GM21723 (cell line): ENCODE measurements around the gene HBA1.
"Not testable (repeated sequence)": the region's sequence is repeated elsewhere in the genome, so short reads cannot be mapped to it uniquely, and the experiment has no call there.

Source experiments
- ATAC-seq: cut with Tn5 transposase; IDR thresholded peaks from one replicate; pipeline ENCODE4 v1.9.1; 2021; ENCODE audit warnings: mild to moderate bottlenecking, moderate library complexity; ENCODE audit not compliant: unreplicated experiment

HBA1 gene

DNA sequence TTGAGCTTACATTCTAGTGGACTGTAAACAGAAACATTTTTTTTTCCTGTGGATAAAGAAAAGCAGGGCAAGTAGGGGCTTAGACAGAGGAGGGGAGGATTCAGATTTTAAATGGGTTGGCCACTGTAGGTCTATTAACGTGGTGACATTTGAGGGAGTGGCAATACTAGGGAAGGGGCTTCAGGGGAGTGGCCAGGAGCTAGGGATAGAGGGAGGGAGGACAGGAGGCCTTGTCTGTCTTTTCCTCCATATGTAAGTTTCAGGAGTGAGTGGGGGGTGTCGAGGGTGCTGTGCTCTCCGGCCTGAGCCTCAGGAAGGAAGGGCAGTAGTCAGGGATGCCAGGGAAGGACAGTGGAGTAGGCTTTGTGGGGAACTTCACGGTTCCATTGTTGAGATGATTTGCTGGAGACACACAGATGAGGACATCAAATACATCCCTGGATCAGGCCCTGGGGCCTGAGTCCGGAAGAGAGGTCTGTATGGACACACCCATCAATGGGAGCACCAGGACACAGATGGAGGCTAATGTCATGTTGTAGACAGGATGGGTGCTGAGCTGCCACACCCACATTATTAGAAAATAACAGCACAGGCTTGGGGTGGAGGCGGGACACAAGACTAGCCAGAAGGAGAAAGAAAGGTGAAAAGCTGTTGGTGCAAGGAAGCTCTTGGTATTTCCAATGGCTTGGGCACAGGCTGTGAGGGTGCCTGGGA lies 17.2 kb upstream of the HBA1 start:
- no peak for ATAC-seq

GRCh38 chr16:160242-160641 lies 16.2 kb upstream of the HBA1 start:
- ATAC-seq: not testable (repeated sequence)

- no peak for ATAC-seq
Observed at GRCh38 chr16:160691-161190, 15.7 kb upstream of the HBA1 start.

- ATAC-seq: no peak
Observed at GRCh38 chr16:162271-162991, 14.0 kb upstream of the HBA1 start.

DNA sequence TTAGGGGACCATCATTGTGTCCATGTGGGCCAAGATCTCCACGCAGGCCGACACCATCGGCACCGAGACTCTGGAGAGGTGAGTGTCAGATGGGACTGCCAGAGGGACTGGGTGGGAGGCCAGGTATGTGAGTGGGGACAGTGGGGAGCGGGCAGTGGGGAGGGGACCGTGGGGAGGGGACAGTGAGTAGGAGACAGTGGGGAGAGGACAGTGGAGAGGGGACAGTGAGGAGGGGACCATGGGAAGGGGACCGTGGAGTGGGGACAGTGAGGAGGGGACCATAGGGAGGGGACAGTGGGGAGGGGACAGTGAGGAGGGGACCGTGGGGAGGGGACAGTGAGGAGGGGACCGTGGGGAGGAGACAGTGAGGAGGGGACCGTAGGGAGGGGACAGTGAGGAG lies 13.3 kb upstream of the HBA1 start:
- ATAC-seq: not testable (repeated sequence)

- ATAC-seq: not testable (repeated sequence)
Observed at GRCh38 chr16:163696-164095, 12.8 kb upstream of the HBA1 start.

DNA sequence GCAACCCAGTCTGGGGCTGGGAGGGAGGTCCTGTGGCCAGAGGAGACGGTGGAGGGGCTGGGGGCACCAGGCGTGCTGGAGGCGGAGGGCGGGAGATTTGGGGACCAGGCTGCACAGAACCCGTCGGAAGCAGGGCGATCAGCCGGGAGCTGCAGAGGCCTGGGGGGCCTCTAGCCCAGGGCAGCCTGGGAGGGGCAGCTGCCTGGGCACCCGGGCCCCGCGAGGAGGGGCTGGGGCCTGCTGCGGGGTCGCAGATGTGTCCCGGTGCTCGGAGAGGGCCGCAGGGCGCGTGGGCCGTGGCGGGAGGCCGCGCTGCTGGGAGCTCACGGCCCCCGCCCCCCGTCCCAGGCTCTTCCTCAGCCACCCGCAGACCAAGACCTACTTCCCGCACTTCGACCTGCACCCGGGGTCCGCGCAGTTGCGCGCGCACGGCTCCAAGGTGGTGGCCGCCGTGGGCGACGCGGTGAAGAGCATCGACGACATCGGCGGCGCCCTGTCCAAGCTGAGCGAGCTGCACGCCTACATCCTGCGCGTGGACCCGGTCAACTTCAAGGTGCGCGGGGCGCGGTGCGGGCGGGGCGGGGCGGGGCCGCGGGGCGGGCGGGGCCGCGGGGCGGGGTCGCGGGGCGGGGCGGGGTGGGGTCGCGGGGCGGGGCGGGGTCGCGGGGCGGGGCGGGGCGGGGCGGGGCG lies 12.2 kb upstream of the HBA1 start:
- ATAC-seq: not testable (repeated sequence)

DNA sequence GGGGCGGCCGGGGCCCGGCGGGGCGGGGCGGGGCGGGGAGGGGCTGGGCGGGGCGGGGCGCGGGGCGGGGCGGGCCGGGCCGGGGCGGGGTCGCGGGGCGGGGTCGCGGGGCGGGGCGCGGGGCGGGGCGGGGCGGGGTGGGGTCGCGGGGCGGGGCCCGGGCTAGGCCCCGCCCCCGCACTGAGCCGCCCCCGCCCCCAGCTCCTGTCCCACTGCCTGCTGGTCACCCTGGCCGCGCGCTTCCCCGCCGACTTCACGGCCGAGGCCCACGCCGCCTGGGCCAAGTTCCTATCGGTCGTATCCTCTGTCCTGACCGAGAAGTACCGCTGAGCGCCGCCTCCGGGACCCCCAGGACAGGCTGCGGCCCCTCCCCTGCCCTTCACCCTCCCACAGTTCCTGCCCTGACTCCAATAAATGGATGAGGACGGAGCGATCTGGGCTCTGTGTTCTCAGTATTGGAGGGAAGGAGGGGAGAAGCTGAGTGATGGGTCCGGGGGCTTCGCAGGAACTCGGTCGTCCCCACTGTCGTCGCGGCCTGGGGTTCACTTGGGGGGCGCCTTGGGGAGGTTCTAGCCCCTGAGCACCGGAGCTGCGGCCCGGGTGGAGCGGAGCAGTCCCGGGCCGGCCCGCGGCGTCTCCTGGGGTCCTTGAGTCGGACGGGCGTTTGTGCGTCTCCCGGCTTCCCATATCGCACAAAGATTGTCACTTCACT lies 11.5 kb upstream of the HBA1 start:
- no peak for ATAC-seq

- no peak for ATAC-seq
Observed at GRCh38 chr16:165539-166374, 10.7 kb upstream of the HBA1 start, which contains the start of gene HBM. Gene HBM (plus strand): TSS chr16:165978. CDS start chr16:165998, 20 bp downstream.

DNA sequence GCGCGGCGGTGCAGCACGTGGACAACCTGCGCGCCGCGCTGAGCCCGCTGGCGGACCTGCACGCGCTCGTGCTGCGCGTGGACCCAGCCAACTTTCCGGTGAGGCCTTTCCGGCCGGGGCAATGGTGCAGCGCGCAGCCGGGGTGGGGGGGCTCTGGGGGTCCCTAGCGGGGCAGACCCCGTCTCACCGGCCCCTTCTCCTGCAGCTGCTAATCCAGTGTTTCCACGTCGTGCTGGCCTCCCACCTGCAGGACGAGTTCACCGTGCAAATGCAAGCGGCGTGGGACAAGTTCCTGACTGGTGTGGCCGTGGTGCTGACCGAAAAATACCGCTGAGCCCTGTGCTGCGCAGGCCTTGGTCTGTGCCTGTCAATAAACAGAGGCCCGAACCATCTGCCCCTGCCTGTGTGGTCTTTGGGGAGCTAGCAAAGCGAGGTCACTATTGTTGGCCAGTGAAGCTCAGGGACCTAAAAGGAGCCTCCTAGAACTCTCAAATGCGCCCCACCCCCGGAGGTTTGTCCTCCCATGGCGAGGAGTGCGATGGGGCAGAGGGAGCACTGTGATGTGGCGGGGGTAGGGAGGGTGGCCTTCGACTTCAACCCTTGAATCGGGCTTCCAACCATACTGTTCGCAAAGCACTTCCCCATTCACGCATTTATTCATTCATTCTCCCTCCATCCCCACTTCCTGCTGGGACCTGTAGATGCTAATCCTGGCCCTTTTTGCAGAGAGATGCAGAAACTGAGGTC lies 9.9 kb upstream of the HBA1 start:
- no peak for ATAC-seq

DNA sequence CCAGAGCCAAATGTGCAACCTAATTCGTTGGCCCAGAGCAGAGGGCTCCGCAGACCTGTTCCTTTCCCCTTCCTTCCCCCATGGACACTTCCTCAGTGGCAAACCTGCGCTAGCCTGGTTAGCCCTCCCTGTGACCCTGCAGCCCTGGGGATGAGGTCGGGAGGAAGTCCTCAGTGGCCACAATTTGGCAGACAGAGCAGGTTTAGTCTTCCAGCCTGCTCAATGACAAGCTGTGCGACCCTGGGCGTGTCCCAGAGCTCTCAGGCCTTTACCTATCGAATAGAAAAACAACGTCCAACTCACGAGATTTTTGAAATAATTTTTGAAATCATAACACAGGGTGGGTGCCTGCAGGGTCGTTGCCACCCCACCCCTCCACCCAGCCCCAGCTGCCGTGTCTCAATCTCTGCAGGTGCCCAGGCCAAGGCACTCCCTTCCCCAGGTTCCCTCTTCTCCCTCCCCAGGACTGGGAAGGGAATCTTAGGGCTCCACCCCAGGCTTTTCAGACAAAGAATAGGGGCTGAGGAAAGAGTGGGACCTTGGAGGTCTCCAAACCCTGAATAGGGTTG lies 9.3 kb upstream of the HBA1 start:
- ATAC-seq: no peak

GRCh38 chr16:168424-168823 lies 8.1 kb upstream of the HBA1 start:
- no peak for ATAC-seq

GRCh38 chr16:169014-169413 lies 7.5 kb upstream of the HBA1 start:
- no peak for ATAC-seq

DNA sequence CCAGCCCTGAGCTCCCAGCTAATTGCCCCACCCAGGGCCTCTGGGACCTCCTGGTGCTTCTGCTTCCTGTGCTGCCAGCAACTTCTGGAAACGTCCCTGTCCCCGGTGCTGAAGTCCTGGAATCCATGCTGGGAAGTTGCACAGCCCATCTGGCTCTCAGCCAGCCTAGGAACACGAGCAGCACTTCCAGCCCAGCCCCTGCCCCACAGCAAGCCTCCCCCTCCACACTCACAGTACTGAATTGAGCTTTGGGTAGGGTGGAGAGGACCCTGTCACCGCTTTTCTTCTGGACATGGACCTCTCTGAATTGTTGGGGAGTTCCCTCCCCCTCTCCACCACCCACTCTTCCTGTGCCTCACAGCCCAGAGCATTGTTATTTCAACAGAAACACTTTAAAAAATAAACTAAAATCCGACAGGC lies 6.4 kb upstream of the HBA1 start:
- not testable (repeated sequence) for ATAC-seq

GRCh38 chr16:170788-171187 lies 5.7 kb upstream of the HBA1 start:
- ATAC-seq: no peak

DNA sequence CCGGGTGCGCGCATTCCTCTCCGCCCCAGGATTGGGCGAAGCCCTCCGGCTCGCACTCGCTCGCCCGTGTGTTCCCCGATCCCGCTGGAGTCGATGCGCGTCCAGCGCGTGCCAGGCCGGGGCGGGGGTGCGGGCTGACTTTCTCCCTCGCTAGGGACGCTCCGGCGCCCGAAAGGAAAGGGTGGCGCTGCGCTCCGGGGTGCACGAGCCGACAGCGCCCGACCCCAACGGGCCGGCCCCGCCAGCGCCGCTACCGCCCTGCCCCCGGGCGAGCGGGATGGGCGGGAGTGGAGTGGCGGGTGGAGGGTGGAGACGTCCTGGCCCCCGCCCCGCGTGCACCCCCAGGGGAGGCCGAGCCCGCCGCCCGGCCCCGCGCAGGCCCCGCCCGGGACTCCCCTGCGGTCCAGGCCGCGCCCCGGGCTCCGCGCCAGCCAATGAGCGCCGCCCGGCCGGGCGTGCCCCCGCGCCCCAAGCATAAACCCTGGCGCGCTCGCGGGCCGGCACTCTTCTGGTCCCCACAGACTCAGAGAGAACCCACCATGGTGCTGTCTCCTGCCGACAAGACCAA lies 4.0 kb upstream of the HBA1 start, which contains the start of gene HBA2:
Gene HBA2, plus strand, starts transcription at position 503 of the 568 bp plus-strand sequence. Its CDS starts 37 bp downstream, at position 540.
- ATAC-seq: not testable (repeated sequence)

- ATAC-seq: not testable (repeated sequence)
Observed at GRCh38 chr16:173211-173854, 3.1 kb upstream of the HBA1 start.
